Suprapubic skin (tissue), 3 donors: ENCODE data around the gene TRHDE.

Source experiments
- EP300 ChIP-seq: sonication (generic); formaldehyde crosslinking; IDR thresholded peaks from one replicate; pipeline ENCODE4 v1.6.1; 2017; ENCODE audit warnings: antibody characterized with exemption
- POLR2A ChIP-seq, 2 donors: fragments of 450-650 bp; IDR thresholded peaks; one replicate each; pipeline ENCODE4 v1.6.1; 2017; ENCODE audit warnings: antibody characterized with exemption in 2 of 2, mild to moderate bottlenecking in 2 of 2, moderate library complexity in 2 of 2
- TF ChIP-seq, protein P1 (sequence below), 2 donors: fragments of 200-600 bp in 1 of 2; fragments of 450-650 bp in 1 of 2; sonication (generic) in 1 of 2; IDR thresholded peaks; one replicate each; pipeline ENCODE4 v1.5.1; 2016 to 2019; ENCODE audit warnings: antibody characterized with exemption in 2 of 2, mild to moderate bottlenecking in 1 of 2, moderate library complexity in 1 of 2

DNA sequence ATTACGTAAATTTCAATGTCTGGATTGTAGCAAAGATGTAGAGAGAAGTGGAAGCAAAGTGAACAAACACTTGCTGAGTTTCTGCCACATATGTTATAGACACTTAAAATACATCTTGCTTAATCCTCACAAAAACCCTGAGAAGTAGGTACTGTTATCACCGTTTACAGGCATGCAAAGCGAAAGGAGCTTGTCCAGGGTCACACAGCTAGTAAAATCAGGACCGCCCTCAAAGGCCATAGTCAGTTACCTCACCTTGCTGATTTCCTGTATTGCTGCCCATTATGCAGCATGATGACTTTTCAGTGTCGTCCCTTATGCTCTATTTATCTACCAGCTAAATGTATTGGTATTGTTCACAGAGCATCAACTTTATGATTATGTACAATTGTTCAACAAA lies 39.8 kb downstream of the TRHDE start:
- TF ChIP-seq EP300, result no peak
- no peak for TF ChIP-seq POLR2A (IDR thresholded peaks at IDR 0.05)
- TF ChIP-seq, protein P1, sequence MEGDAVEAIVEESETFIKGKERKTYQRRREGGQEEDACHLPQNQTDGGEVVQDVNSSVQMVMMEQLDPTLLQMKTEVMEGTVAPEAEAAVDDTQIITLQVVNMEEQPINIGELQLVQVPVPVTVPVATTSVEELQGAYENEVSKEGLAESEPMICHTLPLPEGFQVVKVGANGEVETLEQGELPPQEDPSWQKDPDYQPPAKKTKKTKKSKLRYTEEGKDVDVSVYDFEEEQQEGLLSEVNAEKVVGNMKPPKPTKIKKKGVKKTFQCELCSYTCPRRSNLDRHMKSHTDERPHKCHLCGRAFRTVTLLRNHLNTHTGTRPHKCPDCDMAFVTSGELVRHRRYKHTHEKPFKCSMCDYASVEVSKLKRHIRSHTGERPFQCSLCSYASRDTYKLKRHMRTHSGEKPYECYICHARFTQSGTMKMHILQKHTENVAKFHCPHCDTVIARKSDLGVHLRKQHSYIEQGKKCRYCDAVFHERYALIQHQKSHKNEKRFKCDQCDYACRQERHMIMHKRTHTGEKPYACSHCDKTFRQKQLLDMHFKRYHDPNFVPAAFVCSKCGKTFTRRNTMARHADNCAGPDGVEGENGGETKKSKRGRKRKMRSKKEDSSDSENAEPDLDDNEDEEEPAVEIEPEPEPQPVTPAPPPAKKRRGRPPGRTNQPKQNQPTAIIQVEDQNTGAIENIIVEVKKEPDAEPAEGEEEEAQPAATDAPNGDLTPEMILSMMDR (IDR thresholded peaks at IDR 0.05), result no peak
